H9 (cell line): ENCODE measurements around the gene TJP2. TPM values are rescaled to one million over a fixed set of nuclear protein-coding genes. Genes with fewer than 3 reads are reported as not detected.

ENCODE experiments used
- DNase-seq: peaks from one replicate; pipeline ENCODE4 v3.0.0-alpha.2; 2017
- H2AFZ ChIP-seq: one replicate; pipeline ENCODE4 v1.6.1; 2013; ENCODE audit warnings: mild to moderate bottlenecking, low read length, control low read depth, moderate library complexity
- H2AK5ac ChIP-seq: 2 replicates; pipeline ENCODE4 v1.6.1; 2013; ENCODE audit warnings: low read length, control low read depth, mixed read lengths; ENCODE audit not compliant: insufficient read length
- H2BK120ac ChIP-seq: one replicate; pipeline ENCODE4 v1.6.1; 2013; ENCODE audit warnings: low read depth, mild to moderate bottlenecking, low read length, control low read depth, inconsistent platforms; ENCODE audit not compliant: poor library complexity, severe bottlenecking
- H2BK12ac ChIP-seq: 2 replicates; pipeline ENCODE4 v1.6.1; 2013; ENCODE audit warnings: low read length, control low read depth, mixed read lengths, low read depth; ENCODE audit not compliant: insufficient read length
- H2BK15ac ChIP-seq: 2 replicates; pipeline ENCODE4 v1.6.1; 2013; ENCODE audit warnings: low read depth, low read length, control low read depth
- H2BK20ac ChIP-seq: one replicate; pipeline ENCODE4 v1.6.1; 2013; ENCODE audit warnings: low read depth, mild to moderate bottlenecking, low read length, control low read depth, inconsistent platforms; ENCODE audit not compliant: poor library complexity, severe bottlenecking
- H2BK5ac ChIP-seq: 2 replicates; pipeline ENCODE4 v1.6.1; 2013; ENCODE audit warnings: low read length, control low read depth, mixed read lengths; ENCODE audit not compliant: insufficient read length
- H3K14ac ChIP-seq: 2 replicates; pipeline ENCODE4 v1.6.1; 2013; ENCODE audit warnings: low read length, control low read depth; ENCODE audit not compliant: insufficient read depth
- H3K18ac ChIP-seq: 2 replicates; pipeline ENCODE4 v1.6.1; 2013; ENCODE audit warnings: low read depth, mild to moderate bottlenecking, mixed read lengths, low read length, control low read depth; ENCODE audit not compliant: insufficient read length
- H3K23ac ChIP-seq: 2 replicates; pipeline ENCODE4 v1.6.1; 2013; ENCODE audit warnings: low read length, control low read depth, mixed read lengths, low read depth; ENCODE audit not compliant: insufficient read length
- H3K23me2 ChIP-seq: 2 replicates; pipeline ENCODE4 v1.6.1; 2013; ENCODE audit warnings: low read depth, mild to moderate bottlenecking, mixed read lengths, low read length, control low read depth; ENCODE audit not compliant: insufficient read length, poor library complexity, severe bottlenecking
- H3K27ac ChIP-seq: 2 replicates; pipeline ENCODE4 v1.5.1; 2013; ENCODE audit warnings: low read length, control low read depth, mixed read lengths, low read depth; ENCODE audit not compliant: insufficient read length
- H3K27me3 ChIP-seq: 2 replicates; pipeline ENCODE4 v1.6.1; 2013; ENCODE audit warnings: low read length, control low read depth, inconsistent platforms; ENCODE audit not compliant: insufficient read depth
- H3K4ac ChIP-seq: 2 replicates; pipeline ENCODE4 v1.6.1; 2013; ENCODE audit warnings: low read depth, mild to moderate bottlenecking, control low read depth, inconsistent platforms, low read length, moderate library complexity
- H3K4me1 ChIP-seq: 2 replicates; pipeline ENCODE4 v1.6.1; 2013; ENCODE audit warnings: low read length, control low read depth, inconsistent platforms; ENCODE audit not compliant: insufficient read depth
- H3K4me2 ChIP-seq: 2 replicates; pipeline ENCODE4 v1.6.1; 2013; ENCODE audit warnings: low read length, control low read depth, mixed read lengths; ENCODE audit not compliant: insufficient read length, insufficient read depth
- H3K56ac ChIP-seq: 2 replicates; pipeline ENCODE4 v1.6.1; 2013; ENCODE audit warnings: low read depth, mild to moderate bottlenecking, mixed read lengths, low read length, control low read depth; ENCODE audit not compliant: insufficient read length
- H3K79me1 ChIP-seq: 2 replicates; pipeline ENCODE4 v1.6.1; 2013; ENCODE audit warnings: low read depth, mild to moderate bottlenecking, moderate library complexity, low read length, control low read depth, inconsistent platforms; ENCODE audit not compliant: insufficient read depth, poor library complexity, severe bottlenecking
- H3K79me2 ChIP-seq: 2 replicates; pipeline ENCODE4 v1.6.1; 2013; ENCODE audit warnings: low read length, control low read depth, inconsistent platforms; ENCODE audit not compliant: insufficient read depth
- H3K9ac ChIP-seq: 2 replicates; pipeline ENCODE4 v1.6.1; 2013; ENCODE audit warnings: low read length, control low read depth, mixed read lengths; ENCODE audit not compliant: insufficient read length; ENCODE audit errors: extremely low read depth
- H3K9me3 ChIP-seq: one replicate; pipeline ENCODE4 v1.6.1; 2013; ENCODE audit warnings: low read depth, low read length, inconsistent platforms; ENCODE audit not compliant: control insufficient read depth
- H3T11ph ChIP-seq: one replicate; pipeline ENCODE4 v1.6.1; 2013; ENCODE audit warnings: mild to moderate bottlenecking, low read length, control low read depth, inconsistent platforms
- H4K20me1 ChIP-seq: one replicate; pipeline ENCODE4 v1.6.1; 2013; ENCODE audit not compliant: control insufficient read depth, insufficient read length, insufficient read depth
- H4K5ac ChIP-seq: 2 replicates; pipeline ENCODE4 v1.6.1; 2013; ENCODE audit warnings: low read depth, mild to moderate bottlenecking, mixed read lengths, low read length, control low read depth; ENCODE audit not compliant: insufficient read length
- H4K8ac ChIP-seq: replicated peaks from 2 replicates; pipeline ENCODE4 v1.6.1; 2013; ENCODE audit warnings: low read length, control low read depth, mixed read lengths, low read depth; ENCODE audit not compliant: insufficient read length
- H4K91ac ChIP-seq: 2 replicates; pipeline ENCODE4 v1.6.1; 2013; ENCODE audit warnings: low read depth, mild to moderate bottlenecking, moderate library complexity, mixed read lengths, low read length, control low read depth; ENCODE audit not compliant: insufficient read length
- H3K27ac Mint-ChIP-seq, 3 experiments: 2 replicates in 2 of 3; 3 replicates in 1 of 3; pipeline ENCODE4 v1.8.0; 2020 to 2021; ENCODE audit warnings: mixed read lengths in 3 of 3, mild to moderate bottlenecking in 1 of 3, moderate library complexity in 1 of 3
- H3K27me3 Mint-ChIP-seq: 2 replicates; pipeline ENCODE4 v1.8.0; 2021; ENCODE audit warnings: low read depth, mild to moderate bottlenecking, moderate library complexity, mixed read lengths
- H3K36me3 Mint-ChIP-seq, 3 experiments: 2 replicates in 2 of 3; 3 replicates in 1 of 3; pipeline ENCODE4 v1.8.0; 2020 to 2021; ENCODE audit warnings: low read depth in 3 of 3, mixed read lengths in 3 of 3; ENCODE audit not compliant: insufficient read depth in 1 of 3
- H3K4me1 Mint-ChIP-seq, 2 experiments: 2 replicates each; pipeline ENCODE4 v1.8.0; 2020; ENCODE audit warnings: mixed read lengths in 2 of 2
- H3K4me3 Mint-ChIP-seq, 2 experiments: 2 replicates in 1 of 2; 3 replicates in 1 of 2; pipeline ENCODE4 v1.8.0; 2020 to 2021; ENCODE audit warnings: mild to moderate bottlenecking in 2 of 2, mixed read lengths in 2 of 2, moderate library complexity in 1 of 2
- H3K9me3 Mint-ChIP-seq, 2 experiments: 2 replicates in 1 of 2; 3 replicates in 1 of 2; pipeline ENCODE4 v1.8.0; 2020; ENCODE audit warnings: mild to moderate bottlenecking in 2 of 2, mixed read lengths in 2 of 2, moderate library complexity in 1 of 2
- WGBS: extraction: QIAGEN DNeasy Blood & Tissue Kit; methylation state at CpG from one replicate; pipeline ENCODE4 v1.1.7; 2013; ENCODE audit warnings: missing lambda C conversion rate, low lambda C conversion rate, mixed read lengths; ENCODE audit not compliant: insufficient read length; ENCODE audit errors: extremely low coverage; 5-methylcytosine and 5-hydroxymethylcytosine counted together
- total RNA-seq: library from RNA; stranded (reverse); gene quantifications from 2 replicates; pipeline ENCODE4 v1.2.1, GENCODE V29; 2021
- TF ChIP-seq, protein P1 (sequence below): fragments of 200-600 bp; sonication (generic); conservative IDR thresholded peaks from 3 replicates; pipeline ENCODE4 v1.8.0; 2021; ENCODE audit warnings: antibody characterized with exemption, mild to moderate bottlenecking

Gene TJP2
- total RNA-seq, 1 experiment from 2014 or later: 130 TPM

DNA sequence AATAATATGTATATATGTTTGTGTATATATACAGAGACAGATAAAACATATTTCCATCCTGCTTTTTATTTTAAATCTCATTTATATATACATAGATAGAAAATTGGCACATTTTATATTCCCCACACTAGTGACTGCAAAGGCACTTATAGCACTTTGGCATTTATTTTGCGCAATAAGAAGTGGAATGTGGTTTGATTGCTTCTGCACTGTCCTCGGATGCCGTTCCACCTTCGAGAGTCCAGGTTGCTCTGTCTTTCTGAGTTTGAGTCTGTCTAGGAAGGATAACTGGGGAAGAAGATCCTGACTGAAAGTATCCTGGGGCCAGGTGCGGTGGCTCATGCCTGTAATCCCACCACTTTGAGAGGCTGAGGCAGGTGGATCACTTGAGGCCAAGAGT, 84.5 kb downstream of the TJP2 start:
- Mint-ChIP-seq H3K36me3 (peaks cover 8 to 34% (median 15%) of the 10 kb centered on the region in 3 experiments; a peak in 6 of 7 replicates), H3K4me3 (no peak overlapping the region), H3K27ac (no peak overlapping the region; a peak in 2 of 7 replicates), H3K27me3 (no peaks in the 10 kb centered on the region), H3K4me1 (peaks cover 9 to 10% of the 10 kb centered on the region in 2 experiments), H3K9me3 (no peaks in the 10 kb centered on the region)
- Histone ChIP-seq H3T11ph (no peak overlapping the region), H3K56ac (no peak overlapping the region), H2AFZ (no peak overlapping the region), H3K79me2 (no peaks in the 10 kb centered on the region), H2BK120ac (no peak overlapping the region), H3K4ac (no peak overlapping the region), H2BK20ac (no peak overlapping the region), H2BK5ac (no peak overlapping the region), H3K4me2 (no peak overlapping the region), H3K18ac (no peak overlapping the region), H3K27ac (no peak overlapping the region), H3K23me2 (no peaks in the 10 kb centered on the region), H4K5ac (no peak overlapping the region), H3K9me3 (no peaks in the 10 kb centered on the region), H4K8ac (no peak overlapping the region), H3K4me1 (no peaks in the 10 kb centered on the region; the same call in 1 of the 2 replicates), H2BK15ac (no peak overlapping the region), H3K23ac (no peak overlapping the region), H4K20me1 (no peaks in the 10 kb centered on the region), H3K14ac (no peak overlapping the region), H4K91ac (no peak overlapping the region), H2AK5ac (no peak overlapping the region), H2BK12ac (no peak overlapping the region), H3K79me1 (no peaks in the 10 kb centered on the region), H3K9ac (no peak overlapping the region), H3K27me3 (no peaks in the 10 kb centered on the region)
- WGBS: no CpG with 5 or more reads among the region's 5 CpGs
- DNase-seq: no peak
- TF ChIP-seq, protein P1, sequence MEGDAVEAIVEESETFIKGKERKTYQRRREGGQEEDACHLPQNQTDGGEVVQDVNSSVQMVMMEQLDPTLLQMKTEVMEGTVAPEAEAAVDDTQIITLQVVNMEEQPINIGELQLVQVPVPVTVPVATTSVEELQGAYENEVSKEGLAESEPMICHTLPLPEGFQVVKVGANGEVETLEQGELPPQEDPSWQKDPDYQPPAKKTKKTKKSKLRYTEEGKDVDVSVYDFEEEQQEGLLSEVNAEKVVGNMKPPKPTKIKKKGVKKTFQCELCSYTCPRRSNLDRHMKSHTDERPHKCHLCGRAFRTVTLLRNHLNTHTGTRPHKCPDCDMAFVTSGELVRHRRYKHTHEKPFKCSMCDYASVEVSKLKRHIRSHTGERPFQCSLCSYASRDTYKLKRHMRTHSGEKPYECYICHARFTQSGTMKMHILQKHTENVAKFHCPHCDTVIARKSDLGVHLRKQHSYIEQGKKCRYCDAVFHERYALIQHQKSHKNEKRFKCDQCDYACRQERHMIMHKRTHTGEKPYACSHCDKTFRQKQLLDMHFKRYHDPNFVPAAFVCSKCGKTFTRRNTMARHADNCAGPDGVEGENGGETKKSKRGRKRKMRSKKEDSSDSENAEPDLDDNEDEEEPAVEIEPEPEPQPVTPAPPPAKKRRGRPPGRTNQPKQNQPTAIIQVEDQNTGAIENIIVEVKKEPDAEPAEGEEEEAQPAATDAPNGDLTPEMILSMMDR: no peak
